HL-60/S4 (cell line): Measurements from ENCODE around the gene MON1A.
"Not testable (repeated sequence)": the region's sequence is repeated elsewhere in the genome, so short reads cannot be mapped to it uniquely, and the experiment has no call there.

ENCODE experiments used
- in situ Hi-C: fragments of 300-500 bp; cut with MboI; formaldehyde crosslinking; loops from 2 replicates; pipeline ENCODE4 v1.14.3; 2022; ENCODE audit warnings: low sequenced_read_pairs

The MON1A gene

GRCh38 chr3:49924683-49925082 is 4.9 kb downstream of the MON1A start:
- in situ Hi-C loops: no loop called here

- in situ Hi-C loops: not testable (repeated sequence)
Measured at GRCh38 chr3:49917806-49918590, 11.6 kb downstream of the MON1A start.

- in situ Hi-C loops: no loop called here
Measured at GRCh38 chr3:49916686-49917085, 12.9 kb downstream of the MON1A start.

- in situ Hi-C loops: no loop called here
Measured at GRCh38 chr3:49914906-49915305, 14.7 kb downstream of the MON1A start.

- in situ Hi-C loops: no loop called here
Measured at GRCh38 chr3:49912881-49913281, 16.7 kb downstream of the MON1A start.

GRCh38 chr3:49911611-49912010 is 18.0 kb downstream of the MON1A start:
- in situ Hi-C loops: no loop called here

GRCh38 chr3:49911124-49911420 is 18.5 kb downstream of the MON1A start:
- in situ Hi-C loops: no loop called here

- in situ Hi-C loops: no loop called here
Measured at GRCh38 chr3:49910409-49911123, 19.0 kb downstream of the MON1A start.

GRCh38 chr3:49908373-49909199 is 21.0 kb downstream of the MON1A start:
- in situ Hi-C loops: no loop called here

GRCh38 chr3:49906073-49906743 is 23.4 kb downstream of the MON1A start:
- in situ Hi-C loops: no loop called here

GRCh38 chr3:49904448-49904847 is 25.2 kb downstream of the MON1A start:
- in situ Hi-C loops: not testable (repeated sequence)

GRCh38 chr3:49903451-49904424 is 25.9 kb downstream of the MON1A start, which contains the start of gene MST1R:
Gene MST1R, minus strand, starts transcription at chr3:49903873. Its CDS starts 264 bp downstream, at chr3:49903609.
- in situ Hi-C loops: no loop called here

- in situ Hi-C loops: no loop called here
Measured at GRCh38 chr3:49902511-49903345, 26.9 kb downstream of the MON1A start.

GRCh38 chr3:49901366-49902339 is 28.0 kb downstream of the MON1A start:
- in situ Hi-C loops: no loop called here

- in situ Hi-C loops: no loop called here
Measured at GRCh38 chr3:49900491-49901153, 29.0 kb downstream of the MON1A start.

GRCh38 chr3:49899815-49900214 is 29.8 kb downstream of the MON1A start:
- in situ Hi-C loops: no loop called here

GRCh38 chr3:49898991-49899390 is 30.6 kb downstream of the MON1A start:
- in situ Hi-C loops: no loop called here
